Measurements from ENCODE around the gene SH3GL1.
A peak's percentile ranks its signal among the peaks of the same experiment; 100 is the strongest.
"Not testable (repeated sequence)": the region's sequence is repeated elsewhere in the genome, so short reads cannot be mapped to it uniquely, and the experiment has no call there.

Gene SH3GL1

DNA sequence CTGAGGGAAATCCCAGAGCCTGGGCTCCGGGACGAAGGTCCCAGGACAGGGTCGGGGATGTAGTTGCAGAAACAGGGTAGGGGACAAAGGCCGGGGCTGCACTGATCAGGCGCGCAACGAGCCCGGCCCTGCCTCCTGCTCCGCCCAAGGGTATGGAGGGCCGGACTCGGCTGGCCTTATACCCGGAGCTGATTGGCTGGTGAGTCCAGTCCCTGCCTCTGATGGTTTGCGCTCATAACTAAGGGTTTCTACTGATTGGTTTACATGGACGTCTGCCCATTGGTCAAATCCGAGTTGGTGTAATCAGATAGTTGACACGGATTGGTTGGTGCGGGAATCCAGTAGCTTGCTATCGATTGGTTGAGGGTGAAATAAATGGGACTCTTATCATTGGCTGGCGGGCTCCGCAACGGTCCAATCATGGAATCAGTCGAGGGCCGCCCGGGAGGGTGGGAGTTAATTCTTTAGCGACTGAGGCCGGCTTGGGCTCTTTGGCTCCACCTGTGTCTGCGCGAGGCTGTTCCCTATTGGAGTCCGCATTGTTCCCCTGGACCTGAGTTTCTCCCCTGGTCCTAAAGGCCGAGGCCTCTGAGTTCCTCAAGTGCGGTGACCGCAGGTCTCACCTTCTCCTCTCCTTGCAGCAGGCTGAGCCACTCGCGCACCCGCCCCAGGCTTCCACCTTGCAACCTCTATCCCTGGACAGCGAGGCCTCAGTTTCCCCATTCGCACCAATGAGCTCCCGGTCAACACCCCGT, 57.6 kb downstream of the SH3GL1 start:
- DNase-seq: peak; percentile 100

DNA sequence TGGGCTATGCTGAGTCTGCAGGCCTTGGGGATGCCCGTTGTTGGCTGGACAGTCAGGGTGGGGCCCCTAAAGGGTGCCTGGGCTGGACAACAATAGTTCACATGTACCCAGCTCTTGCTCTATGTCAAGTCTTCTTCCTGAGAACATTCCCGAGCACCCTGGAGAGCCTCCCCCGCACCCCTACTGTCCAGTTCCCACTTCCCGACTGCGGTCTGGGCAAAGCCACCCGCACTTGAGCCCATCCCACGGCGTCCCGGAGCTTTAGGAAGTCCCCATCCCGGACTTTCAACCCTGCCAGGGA, 58.1 kb downstream of the SH3GL1 start:
- no peak for DNase-seq

DNA sequence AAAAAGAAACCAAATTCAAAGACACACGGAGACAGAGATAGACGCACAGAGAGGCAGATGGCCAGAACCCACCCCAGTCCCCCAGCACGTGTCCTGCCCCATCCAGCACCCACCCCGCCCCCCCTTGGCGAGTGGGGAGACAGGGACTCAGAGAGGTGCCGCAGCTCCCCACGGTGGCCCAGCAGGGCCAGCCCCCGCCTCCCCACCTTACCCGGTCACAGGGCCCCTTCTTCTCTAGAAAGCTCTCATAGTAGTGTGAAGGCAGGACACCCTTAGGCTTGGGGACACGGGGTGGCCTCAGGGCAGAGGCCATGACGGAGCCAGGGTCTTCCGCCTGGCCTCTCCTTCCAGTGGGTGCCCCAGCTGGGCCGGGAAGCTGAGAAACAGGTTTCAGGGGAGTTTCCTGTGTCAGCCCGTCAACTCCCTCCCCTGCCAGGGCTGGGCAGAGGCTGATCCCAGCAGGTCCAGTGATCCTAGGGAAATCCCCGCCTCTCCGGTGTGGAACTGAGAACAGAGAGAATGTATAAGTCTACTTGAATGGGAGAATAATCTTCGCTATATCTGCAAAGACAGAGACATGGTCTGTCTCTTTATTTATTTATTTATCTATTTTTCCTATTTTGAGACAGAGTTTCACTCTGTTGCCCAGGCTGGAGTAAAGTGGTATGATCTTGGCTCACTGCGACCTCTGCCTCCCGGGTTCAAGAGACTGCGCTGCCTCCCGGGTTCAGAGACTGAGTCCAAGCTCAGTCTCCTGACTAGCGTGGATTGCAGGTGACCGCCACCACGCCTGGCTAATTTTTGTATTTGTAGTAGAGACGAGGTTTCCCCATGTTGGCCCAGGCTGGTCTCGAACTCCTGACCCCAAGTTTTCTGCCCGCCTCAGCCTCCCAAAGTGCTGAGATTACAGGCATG, 61.6 kb downstream of the SH3GL1 start, which contains the start of gene STAP2:
STAP2 (minus strand) TSS at position 387 of the 915 bp plus-strand sequence; CDS start at position 313, 74 bp downstream.
- DNase-seq: peak; percentile 29

DNA sequence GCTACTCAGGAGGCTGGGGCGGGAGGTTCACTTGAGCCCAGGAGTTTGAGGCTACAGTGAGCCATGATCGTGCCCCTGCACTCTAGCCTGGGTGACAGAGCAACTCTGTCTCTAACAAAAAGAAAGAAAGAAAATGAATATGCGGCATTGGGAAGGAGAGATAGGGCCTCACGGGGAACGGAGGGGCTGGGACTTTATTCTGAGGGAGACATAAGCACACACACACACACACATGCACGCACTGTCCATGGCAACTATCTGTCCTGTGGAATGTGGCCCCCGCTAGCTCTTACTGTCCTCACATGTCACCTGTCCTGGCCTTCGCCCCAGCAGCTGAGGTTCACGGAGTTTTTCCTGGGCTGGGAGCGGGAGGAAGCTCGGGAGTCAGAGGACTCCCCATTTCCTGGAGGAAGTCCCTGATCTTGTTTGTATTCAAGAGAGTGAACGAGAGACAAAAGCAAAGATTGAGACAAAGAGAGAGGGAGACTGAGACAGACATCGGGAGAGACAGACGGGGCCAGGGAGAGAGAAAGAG, 62.4 kb downstream of the SH3GL1 start:
- DNase-seq: peak; percentile 27

DNA sequence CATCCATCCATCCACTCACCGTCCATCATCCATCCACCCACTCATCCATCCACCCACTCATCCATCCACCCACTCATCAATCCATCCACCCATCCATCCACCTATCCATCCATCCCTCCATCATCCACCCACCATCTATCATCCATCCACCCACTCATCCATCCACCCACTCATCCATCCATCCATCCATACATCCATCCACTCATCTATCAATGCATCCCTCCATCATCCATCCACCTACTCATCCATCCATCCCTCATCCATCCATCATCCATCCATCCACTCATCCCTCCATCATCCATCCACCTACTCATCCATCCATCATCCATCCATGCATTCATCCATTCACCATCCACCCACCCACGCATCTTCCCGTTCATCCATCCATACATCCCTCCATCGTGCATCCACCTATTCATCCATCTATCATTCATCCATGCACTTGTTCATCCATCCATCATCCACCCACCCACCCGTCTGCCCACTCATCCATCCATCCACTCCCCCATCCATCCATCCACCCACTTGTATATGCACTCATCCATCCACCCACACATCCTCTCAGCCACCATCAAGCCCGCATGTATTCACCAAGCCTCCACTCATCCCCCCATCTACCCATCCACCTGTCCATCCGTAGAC, 65.3 kb downstream of the SH3GL1 start:
- no peak for DNase-seq

DNA sequence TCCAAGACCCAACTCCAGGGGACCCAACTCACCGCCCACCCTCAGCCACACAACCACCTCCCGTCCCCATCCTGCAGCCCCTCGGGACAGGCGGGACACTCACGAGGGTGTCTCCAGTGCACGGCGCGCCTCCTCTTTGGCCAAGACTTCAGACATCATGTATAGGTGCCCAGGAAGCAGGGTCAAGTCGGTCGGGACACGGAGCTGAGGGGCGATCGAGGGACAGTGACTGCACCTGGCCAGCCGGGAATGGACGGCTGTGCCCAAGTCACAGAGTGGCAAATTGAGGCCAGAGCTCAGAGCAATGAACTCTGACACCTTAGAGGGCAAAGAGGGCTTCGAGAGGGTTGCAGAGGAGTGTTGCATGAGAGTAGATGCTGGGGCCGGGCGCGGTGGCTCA, 70.5 kb downstream of the SH3GL1 start:
- no peak for DNase-seq

DNA sequence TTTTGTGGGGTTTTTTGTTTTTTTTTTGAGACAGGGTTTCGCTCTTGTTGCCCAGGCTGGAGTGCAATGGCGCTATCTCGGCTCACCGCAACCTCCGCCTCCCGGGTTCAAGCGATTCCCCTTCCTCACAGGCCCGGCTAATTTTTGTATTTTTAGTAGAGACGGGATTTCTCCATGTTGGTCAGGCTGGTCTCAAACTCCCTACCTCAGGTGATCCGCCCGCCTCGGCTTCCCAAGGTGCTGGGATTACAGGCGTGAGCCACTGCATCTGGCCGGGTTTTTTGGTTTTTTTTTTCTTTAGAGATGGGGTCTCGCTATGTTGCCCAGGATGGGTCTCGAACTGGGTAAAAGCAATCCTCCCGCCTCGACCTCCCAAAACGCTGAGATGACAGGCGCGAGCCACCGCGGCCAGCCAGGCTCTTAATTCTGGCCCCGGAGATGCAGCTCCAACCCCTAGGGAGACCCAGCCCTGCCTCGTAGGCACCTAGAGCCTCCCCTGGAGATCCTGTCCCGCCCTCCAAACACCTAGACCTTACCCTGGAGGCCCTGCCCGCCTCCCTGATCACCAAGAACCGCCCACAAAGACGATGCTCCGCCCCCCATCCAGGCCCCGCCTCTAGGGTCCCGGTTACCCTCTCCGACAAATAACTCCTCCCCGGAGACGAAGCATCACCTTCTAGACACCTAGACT, 71.2 kb downstream of the SH3GL1 start:
- DNase-seq: not testable (repeated sequence)

- DNase-seq: peak; percentile 93
These were observed 71.9 kb downstream of the SH3GL1 start for GRCh38 chr19:4328243-4328990.

GRCh38 chr19:4327877-4328242, 72.5 kb downstream of the SH3GL1 start:
- DNase-seq: no peak

DNA sequence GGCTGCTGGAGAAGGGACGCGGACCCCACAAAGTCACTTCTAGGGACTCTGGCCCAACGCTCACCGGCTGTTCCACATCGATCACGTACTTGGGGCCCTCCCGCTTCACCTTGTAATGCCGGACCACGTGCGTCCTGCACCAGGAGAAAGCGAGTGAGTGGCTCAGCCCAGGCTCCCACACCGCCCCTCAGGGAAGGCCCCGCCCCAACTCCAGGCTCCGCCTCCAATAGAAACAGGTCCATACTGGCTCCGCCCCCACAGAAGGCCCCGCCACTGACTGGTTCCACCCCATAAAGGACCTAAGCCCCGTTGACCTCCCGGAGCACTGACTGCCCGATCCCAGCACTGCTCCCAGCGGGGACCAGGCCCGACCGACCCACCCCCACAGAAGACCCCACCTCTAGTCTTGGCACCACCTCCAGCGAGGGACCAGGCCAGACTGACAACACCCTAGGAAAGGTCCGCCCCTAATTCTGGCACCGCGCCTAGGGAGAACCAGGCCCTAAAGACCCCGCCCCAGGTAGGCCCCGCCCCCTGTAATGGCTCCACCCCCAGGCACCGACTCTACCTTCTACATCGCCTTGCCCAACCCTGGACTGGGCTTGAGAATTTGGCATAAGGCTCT, 73.0 kb downstream of the SH3GL1 start:
- DNase-seq: peak; percentile 59

- no peak for DNase-seq
These were observed 73.5 kb downstream of the SH3GL1 start for GRCh38 chr19:4326837-4327251.

DNA sequence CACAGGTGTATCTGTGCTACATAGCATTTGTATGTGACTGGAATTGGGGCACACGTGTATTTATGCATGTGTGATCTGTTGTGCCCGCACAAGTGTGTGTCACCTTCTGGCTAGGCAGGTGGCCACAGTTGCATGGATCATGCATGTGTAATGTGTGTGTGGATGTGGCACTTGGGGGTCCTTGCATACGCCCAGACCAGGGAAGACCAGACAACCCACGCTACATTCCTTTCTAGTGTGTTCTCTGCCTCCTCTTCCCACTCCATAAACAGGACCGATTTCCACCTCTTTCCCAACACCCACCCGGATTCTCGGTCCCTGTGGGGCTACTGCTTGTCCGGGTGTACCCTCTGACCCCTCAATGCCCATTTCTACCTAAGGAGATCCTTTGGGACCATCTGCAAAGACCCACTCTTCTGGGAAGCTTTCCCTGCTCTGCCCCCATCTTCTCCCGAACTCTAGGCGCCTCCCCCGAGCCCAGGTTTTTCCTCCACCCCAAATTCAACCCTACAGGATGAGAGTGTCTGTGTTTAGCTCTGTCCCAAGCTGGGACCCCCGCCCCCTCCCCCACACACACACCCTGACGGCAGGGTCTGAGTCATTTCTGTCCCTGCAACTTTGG, 74.0 kb downstream of the SH3GL1 start:
- no peak for DNase-seq

GRCh38 chr19:4324228-4324627, 76.1 kb downstream of the SH3GL1 start:
- no peak for DNase-seq

GRCh38 chr19:4323692-4324091, 76.7 kb downstream of the SH3GL1 start:
- no peak for DNase-seq

- DNase-seq: no peak
These were observed 77.2 kb downstream of the SH3GL1 start for GRCh38 chr19:4322942-4323665.

- DNase-seq: no peak
These were observed 79.9 kb downstream of the SH3GL1 start for GRCh38 chr19:4320419-4320818.

DNA sequence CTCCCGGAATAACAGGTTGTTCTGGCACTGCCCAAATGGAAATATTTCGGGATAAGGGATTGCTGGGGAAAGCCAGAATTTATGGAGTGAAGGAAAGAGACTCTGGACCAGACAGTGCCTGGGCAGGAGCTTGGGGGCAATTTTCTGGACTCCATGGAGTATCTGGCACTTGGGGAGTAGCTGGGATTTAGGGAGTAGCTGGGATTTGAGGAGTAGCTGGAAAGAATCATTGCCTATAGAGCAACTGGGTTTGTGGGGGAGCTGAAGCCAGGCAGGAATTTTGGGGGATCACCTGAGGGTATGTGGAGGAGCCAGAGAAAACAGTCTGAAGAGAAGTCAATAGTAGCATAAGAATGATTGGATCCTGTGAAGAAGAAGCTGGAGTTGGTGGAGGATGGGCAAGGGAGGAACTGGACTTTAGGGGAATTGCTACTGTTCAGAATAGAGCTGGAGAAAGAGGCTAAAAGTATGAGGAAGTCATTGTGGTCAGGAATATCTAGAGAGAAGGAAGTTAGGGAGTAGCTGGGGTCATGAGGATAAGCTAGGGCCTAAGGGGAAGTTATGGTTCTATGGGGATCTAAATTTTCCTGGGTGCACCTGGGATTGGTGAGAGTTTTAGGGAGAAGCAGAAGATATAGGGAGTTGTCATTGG, 81.2 kb downstream of the SH3GL1 start:
- DNase-seq: no peak

- no peak for DNase-seq
These were observed 81.9 kb downstream of the SH3GL1 start for GRCh38 chr19:4318460-4318859.

- DNase-seq: no peak
These were observed 83.4 kb downstream of the SH3GL1 start for GRCh38 chr19:4316956-4317355.
